Measurements from ENCODE around the gene WDFY3.

The WDFY3 gene

GRCh38 chr4:84940960-84941359, 25.5 kb downstream of the WDFY3 start:
- no peak for DNase-seq

DNA sequence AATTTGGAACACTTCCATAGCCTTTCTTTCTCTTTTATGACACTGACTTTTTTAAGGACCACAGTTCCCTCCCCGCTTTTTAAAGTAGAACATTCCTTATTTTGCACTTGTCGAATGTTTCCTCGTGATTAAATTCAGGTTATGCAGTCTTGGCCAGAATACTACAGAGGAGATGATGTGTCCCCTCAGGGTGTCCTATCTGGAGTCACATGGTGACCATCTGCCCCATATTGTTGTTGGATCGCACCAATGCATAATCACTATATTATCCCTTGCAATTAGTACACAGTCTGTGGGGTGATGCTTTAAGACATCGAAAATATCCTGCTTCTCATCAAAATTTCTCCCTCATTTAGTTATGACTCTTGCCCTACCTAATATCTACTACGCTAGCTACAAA, 27.4 kb downstream of the WDFY3 start:
- no peak for DNase-seq

DNA sequence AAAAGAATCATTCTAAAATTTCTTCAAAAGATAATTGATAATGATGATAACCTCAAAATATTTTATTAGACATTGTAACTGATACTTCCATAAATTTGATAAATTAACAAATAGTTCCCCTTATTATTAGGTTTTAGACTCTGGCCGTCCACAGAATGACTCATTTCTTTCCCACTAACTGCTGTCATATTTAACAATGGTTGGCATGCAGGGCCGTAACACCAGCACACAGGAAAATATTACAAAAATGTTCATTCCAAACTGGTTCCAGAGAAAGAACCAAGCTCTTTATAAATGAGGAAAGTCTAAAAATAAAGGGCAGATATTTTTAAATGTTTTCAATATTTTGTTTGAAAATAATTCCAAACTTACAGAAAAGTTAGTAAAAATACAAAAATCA, 28.2 kb downstream of the WDFY3 start:
- no peak for DNase-seq

GRCh38 chr4:84937381-84937977, 29.0 kb downstream of the WDFY3 start:
- no peak for DNase-seq

- DNase-seq = no peak
Observed at GRCh38 chr4:84936123-84936522, 30.4 kb downstream of the WDFY3 start.

GRCh38 chr4:84932462-84932861, 34.0 kb downstream of the WDFY3 start:
- no peak for DNase-seq

DNA sequence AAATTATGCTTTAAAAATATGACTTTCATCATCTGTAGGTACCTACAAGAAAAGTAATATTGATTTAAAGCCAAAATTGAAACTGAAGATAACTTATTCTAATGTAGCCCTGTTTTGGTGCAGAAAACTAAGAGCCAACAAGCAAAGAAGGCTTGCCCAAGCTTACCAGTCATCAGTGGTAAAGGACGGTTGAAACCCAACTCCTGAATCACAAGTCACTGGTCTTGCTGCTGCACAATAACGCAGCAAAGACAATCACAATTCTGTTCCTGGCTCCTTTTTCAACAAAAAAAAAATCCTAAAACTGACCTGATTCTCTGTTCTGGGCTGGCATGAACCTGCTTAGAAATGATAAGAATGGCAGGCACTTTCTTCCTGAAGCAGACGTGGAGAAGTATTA, 34.5 kb downstream of the WDFY3 start:
- no peak for DNase-seq

DNA sequence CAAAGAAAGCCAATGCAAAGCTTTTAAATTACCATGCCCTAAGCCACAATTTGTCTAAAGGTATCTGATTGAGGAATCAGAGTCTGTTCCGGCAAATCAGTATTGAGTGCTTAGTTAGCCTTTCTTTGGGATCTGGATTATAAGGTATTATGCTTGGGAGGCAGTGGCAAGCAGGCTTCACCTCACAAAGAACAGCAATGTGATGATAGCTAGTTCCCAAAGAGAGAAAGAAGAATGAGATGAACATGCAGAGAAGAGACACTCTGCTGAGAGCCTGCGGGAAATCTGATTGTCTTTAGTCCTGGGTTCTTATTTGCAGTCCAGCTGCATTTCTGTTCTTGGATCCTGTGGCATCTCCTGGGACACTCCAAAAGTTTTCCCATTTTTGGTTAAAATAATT, 35.2 kb downstream of the WDFY3 start:
- DNase-seq = no peak

DNA sequence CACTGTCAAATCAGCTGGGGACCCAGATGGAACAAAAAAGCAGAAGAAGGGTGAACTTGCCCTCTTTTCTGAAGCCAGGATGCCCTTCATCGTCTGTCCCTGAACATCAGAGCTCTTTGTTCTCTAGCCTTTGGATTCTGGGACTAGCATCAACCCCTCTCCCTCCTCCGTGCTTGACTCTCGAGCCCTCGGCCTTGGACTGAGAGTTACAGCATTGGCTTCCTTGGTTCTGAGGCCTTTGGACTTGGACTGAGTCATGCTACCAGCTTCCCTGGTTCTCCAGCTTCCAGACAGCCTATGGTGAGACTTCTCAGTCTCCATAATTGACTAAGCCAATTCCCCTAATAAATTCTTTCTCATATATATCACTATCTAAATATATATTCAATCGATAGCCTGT, 38.4 kb downstream of the WDFY3 start:
- no peak for DNase-seq

DNA sequence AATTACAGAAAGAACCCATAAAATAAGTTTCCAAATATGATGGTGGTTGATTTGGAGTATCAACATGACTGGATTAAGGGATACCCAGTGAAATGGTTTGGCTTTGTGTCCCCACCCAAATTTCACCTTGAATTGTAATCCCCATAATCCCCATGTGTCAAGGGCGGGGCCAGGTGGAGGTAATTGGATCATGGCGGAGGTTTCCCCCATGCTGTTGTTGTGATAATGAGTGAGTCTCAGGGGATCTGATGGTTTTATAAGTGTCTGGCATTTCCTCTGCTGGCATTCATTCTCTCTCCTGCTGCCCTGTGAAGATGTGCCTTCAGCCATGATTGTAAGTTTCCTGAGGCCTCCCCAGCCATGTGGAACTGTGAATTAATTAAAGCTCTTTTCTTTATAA, 39.1 kb downstream of the WDFY3 start:
- no peak for DNase-seq

DNA sequence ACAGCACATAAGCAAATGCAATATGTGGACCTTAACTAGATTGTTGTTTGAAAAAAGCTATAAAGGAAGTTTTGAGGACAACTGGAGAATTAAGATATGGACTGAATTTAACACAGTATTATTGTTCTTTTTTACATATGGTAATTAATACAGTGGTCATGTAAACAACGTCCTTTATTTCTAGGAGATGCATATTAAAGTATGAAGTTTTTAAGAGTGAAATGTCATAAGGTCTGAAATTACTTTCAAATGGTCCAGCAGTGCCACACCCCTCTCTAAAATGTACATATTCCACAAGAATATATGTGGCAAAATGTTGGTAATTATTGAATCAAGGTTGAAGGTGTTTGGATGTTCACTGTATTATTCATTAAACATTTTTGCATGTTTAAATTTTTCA, 40.9 kb downstream of the WDFY3 start:
- DNase-seq = no peak

GRCh38 chr4:84924434-84924833, 42.1 kb downstream of the WDFY3 start:
- DNase-seq = no peak

DNA sequence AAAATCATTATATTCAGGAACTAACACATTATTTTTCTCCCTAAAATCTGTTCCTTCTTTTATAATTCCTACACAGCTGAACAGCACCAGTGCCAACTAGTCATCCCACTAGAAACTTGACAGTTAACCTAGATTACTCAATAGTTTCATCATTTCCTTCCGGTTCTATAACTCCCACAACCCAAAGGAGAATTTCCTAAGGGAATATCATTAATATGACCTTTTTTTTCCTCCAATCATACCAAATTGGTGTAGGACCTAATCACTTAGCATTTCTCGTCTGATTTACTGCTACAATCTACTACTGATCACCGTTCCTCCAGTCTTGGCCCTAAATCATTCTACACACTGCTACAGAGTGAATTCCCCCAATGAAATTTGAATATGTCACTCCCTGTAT, 45.9 kb downstream of the WDFY3 start:
- no peak for DNase-seq

GRCh38 chr4:84917869-84918600, 48.5 kb downstream of the WDFY3 start:
- no peak for DNase-seq

DNA sequence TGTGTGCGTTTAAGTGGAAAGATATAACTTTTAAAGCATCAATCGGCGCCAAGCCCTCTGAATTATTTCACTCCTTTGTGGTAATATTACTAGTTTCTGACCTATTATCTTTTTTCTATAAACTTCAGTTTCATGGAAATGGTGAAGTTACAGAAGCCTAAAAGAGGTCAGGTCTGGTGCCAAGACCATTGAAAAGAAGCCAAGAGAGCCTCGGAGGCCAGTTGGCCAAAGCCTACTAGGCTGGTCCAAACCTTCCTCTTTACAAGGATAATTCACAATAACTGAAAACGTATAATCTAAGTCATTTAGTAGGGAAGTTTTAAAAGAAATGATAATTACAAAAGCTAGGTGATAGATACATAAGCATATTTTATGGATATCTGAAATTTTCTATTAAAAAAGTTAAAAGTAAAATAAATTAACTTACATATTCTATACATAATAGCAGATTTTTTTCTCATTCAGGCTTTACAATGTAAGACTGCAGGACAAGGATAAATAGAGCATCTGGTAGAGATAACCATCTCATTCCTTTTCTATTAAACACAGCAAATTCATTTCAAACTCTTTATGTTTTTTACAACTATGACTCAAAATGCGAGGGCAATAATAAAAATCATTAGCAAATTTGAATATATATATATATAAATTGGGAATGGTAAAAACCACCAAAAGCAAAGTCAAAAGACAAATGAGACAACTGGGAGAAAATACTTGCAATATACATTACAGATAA, 49.2 kb downstream of the WDFY3 start:
- no peak for DNase-seq

GRCh38 chr4:84916227-84916626, 50.3 kb downstream of the WDFY3 start:
- DNase-seq = no peak

DNA sequence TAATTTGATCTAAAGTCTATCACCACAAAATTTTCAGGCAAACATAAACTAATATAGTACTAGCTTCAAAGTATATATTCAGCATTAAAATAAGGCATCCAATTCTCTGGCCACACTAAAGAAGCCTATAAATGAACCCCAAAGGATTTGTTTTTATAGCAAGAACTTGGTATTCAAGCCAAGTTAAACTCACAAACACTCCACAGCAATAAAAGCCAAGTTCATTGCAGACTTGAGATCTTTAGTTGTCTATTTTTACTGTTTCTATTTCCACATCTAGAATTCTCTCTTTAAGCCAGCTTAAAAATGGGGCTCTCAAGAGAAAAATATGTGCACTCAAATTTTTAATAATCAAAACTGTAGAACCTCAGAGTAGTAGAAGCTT, 51.1 kb downstream of the WDFY3 start:
- DNase-seq = no peak

DNA sequence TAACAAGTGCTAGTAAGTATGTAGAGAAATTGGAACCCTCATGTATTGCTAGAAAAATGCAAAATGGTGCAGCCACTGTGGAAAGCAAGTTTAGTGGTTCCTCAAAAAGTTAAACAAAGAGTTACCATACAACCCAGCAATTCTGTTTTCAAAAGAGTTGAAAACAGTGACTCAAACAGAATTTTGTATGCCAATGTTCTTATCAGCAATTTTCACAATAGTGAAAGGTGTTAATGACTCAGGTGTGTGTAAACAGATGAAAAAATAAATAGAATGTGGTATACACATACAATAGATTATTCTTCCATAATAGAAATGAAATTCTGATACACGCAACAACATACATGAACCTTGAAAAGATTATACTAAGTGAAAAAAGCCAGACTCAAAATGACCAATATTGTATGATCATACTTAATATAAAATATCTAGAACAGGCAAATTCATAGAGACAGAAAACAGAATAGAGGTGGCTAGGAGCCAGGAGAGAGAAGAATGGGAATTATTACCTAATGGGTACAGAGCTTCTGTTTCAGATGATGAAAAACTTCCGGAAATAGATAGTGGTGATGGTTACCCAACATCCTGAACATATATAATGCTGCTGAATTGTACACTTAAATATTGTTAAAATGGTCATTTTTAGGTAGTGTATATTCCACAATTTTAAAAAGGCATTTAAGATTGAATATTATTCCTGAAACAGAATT, 51.6 kb downstream of the WDFY3 start:
- DNase-seq = no peak

- DNase-seq = no peak
Observed at GRCh38 chr4:84913176-84913575, 53.3 kb downstream of the WDFY3 start.

DNA sequence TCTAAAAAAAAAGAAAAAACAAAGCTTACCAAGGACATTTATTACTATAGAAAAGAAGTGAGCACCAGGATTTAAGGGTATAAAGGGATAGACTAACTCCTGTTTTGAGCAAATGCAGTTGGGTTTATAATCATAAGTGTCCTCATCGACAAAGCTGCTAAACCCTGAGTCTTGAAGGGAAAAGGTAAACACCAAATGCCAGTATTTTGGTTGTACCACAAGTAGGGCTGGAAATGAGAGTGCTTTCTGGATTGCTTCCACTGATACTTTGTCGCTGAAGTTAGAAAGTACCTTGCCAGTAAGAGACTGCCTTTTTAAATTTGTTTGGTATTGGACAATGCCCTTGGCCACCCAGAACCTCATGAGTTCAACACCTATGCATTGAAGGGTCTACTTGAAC, 53.7 kb downstream of the WDFY3 start:
- no peak for DNase-seq

DNA sequence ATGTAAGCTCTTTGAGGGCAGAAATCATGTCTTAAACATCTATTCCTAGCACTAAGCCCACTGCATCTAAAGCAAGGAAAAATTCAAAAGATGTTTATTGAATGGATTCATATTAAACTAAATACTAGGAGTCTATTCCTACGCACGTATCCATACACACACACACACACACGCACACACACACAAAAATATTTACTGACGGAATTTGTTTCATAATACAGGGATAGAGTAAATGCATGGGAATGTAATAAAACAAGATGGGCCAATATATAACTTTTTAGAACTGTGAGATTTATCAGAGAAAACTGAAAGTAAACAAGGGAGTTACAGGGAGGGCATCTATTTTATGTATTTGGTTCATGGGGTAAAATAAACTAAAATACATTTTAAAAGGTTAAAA, 57.6 kb downstream of the WDFY3 start:
- no peak for DNase-seq

DNA sequence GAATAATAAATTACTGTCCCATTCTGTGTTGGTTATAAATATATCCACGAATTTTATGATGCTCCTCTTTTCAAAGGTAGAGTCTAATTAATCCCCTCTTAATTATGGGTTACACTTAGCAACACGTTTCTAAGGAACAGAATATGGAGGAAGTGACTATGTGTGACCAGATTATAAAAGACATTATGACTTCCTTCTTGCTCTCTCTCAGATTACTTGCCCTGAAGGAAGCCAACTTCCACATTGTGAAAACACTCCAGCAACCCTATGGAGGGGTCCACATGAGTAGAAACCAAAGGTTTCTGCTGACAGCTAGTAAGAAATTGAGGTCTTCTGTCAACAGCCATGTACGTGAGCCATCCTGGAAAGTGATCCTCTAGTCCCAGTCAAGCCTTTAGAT, 59.3 kb downstream of the WDFY3 start:
- no peak for DNase-seq

GRCh38 chr4:84905646-84906045, 60.8 kb downstream of the WDFY3 start:
- DNase-seq = no peak

Data from CD4-positive, alpha-beta T cell treated with Interleukin-17A for 4 hours (primary cell).